ENCODE results near the gene RAB3GAP2.

DNA sequence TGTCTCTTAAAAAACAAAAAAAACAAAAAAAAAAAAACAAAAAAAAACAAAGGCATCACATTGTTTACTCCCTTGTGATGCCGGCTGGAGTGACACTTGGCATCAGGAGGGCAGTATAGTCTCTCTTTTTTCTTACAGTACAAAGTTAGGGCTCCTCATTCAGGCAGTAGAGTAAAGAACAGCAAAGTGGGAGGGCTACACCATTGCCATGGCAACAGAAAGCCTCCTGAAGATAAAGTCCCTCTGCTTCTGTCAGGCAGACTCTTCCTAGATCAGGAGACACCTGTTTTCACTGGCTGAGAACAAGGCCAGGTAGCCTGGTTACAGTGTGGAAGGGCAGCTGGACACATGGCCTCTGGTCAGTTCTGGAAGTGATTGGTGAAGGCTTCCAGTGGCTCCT is 41.3 kb upstream of the RAB3GAP2 start:
- TF ChIP-seq PRMT3 (CRISPR knock-in tag; IDR thresholded peaks at IDR 0.05; ENCODE audit: borderline replicate concordance, low read depth) (no peak), CTCF (CRISPR knock-in tag; IDR thresholded peaks at IDR 0.05) (no peak), RAD51 (IDR thresholded peaks at IDR 0.05; ENCODE audit: borderline replicate concordance) (no peak), SRY (CRISPR knock-in tag; IDR thresholded peaks at IDR 0.05) (no peak), ZNF768 (CRISPR knock-in tag; IDR thresholded peaks at IDR 0.05) (no peak), ELF4 (CRISPR knock-in tag; IDR thresholded peaks at IDR 0.05; ENCODE audit: borderline replicate concordance) (no peak), HDAC1 (CRISPR knock-in tag; IDR thresholded peaks at IDR 0.05) (no peak), MLLT10 (CRISPR knock-in tag; IDR thresholded peaks at IDR 0.05) (no peak)
- TF ChIP-seq, protein P1, sequence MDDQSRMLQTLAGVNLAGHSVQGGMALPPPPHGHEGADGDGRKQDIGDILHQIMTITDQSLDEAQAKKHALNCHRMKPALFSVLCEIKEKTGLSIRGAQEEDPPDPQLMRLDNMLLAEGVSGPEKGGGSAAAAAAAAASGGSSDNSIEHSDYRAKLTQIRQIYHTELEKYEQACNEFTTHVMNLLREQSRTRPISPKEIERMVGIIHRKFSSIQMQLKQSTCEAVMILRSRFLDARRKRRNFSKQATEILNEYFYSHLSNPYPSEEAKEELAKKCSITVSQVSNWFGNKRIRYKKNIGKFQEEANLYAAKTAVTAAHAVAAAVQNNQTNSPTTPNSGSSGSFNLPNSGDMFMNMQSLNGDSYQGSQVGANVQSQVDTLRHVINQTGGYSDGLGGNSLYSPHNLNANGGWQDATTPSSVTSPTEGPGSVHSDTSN (CRISPR knock-in tag; IDR thresholded peaks at IDR 0.05; ENCODE audit: borderline replicate concordance): no peak
